LNCaP clone FGC (cell line): ENCODE data around the gene EVC.

ENCODE experiments used
- DNase-seq: peaks from one replicate; pipeline ENCODE4 v3.0.0-alpha.2; 2011; ENCODE audit warnings: low read depth
- H3K4me3 ChIP-seq: 2 replicates; pipeline ENCODE4 v1.5.1; 2011; ENCODE audit warnings: mild to moderate bottlenecking, low read depth, low read length, control low read depth
- CTCF ChIP-seq: IDR thresholded peaks from 2 replicates; pipeline ENCODE4 v1.5.1; 2012; ENCODE audit warnings: mild to moderate bottlenecking; ENCODE audit not compliant: control insufficient read depth, insufficient read depth; ENCODE audit errors: extremely low read depth

The EVC gene

GRCh38 chr4:5774416-5775036, 63.5 kb downstream of the EVC start:
- H3K4me3 ChIP-seq = no peak overlapping the region
- no peak for TF ChIP-seq CTCF
- no peak for DNase-seq

- H3K4me3 ChIP-seq = no peak overlapping the region
- TF ChIP-seq CTCF = no peak
- no peak for DNase-seq
These were observed 65.5 kb downstream of the EVC start for GRCh38 chr4:5776510-5776909.

DNA sequence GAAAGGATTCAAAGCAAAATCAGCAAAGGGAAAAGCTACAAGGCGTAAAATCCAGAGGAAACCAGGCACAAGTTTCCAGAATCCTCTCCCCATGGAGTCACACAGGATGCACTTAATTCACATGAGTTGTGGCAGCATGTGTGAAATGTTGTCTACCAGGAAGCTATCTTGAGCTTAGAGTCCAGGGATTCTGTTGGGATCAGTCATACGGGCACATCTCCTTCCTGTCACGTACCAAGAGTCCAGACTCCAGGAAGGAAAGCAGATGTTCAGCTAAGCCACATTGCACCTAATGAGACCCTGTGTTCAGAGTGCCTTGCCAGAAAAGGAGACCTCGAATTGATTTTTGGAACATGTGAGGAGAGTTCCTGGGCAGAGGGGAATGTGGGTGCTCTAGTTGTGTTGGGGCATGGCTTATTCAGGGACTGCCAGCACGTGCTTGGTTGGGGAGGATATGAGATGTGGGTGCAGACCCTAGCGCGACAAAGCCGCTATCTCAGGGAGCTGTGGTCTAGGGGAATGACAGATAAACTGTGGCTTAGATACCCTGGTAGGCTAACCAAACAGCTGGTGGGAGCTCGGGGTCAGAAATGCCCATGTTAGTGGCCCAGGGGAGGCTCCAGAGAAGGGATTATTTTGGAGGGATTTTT, 70.0 kb downstream of the EVC start:
- DNase-seq = no peak
- no peak overlapping the region for H3K4me3 ChIP-seq
- no peak for TF ChIP-seq CTCF

- no peak for DNase-seq
- H3K4me3 ChIP-seq = no peak overlapping the region
- TF ChIP-seq CTCF = no peak
These were observed 70.7 kb downstream of the EVC start for GRCh38 chr4:5781691-5782090.

DNA sequence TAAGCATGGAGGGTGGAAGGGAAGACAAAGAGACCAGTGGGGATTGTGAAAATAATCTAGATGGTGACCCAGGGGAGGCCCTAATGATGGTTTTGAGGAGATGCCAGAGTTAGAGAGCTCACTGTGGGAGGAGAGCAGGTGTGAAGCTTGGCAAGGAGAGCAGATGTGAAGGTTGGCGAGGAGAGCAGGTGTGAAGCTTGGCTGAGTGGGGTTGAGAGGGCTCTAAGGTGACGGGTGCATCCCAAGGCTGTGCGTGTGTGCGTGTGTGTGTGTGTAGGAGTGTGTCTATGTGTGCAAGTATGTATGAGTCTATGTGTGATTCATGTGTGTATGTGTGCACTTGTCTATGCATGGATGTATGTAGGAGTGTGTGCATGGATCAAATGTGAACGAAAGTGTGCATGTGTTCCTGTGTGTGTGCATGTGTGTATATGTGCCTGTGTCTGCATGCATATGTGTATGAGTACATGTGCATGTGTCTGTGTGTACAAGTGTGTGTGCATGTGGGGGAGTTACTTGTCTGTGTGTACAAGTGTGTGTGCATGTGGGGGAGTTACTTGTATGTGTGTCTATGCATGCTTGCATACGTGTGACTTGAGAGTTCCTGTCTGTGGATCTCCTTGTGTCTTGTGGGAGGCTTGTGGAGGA, 72.0 kb downstream of the EVC start:
- DNase-seq = no peak
- no peak overlapping the region for H3K4me3 ChIP-seq
- TF ChIP-seq CTCF = no peak

DNA sequence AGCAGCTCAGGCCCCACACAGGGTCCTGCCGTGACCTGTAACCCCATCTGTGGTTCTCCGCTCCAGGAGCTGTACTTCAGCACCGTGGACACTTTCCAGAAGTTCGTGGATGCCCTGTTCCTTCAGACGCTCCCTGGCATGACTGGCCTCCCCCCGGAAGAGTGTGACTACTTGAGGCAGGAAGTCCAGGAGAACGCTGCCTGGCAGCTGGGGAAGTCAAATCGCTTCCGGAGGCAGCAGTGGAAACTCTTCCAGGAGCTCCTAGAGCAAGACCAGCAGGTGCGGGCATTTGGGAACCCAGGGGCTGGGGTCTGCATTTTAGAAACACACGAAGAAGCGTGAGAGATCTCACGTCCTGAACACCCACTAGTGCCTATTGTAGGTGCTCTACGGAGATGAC, 72.5 kb downstream of the EVC start:
- H3K4me3 ChIP-seq = no peak overlapping the region
- DNase-seq = no peak
- TF ChIP-seq CTCF = no peak
